NCI-H526 (cell line): ENCODE results near the gene DRAXIN.

Experiments
- DNase-seq, 2 experiments: peaks; one replicate each; lab custom pipeline; 2025; lab: John Stamatoyannopoulos, UW

DRAXIN gene, protein sequence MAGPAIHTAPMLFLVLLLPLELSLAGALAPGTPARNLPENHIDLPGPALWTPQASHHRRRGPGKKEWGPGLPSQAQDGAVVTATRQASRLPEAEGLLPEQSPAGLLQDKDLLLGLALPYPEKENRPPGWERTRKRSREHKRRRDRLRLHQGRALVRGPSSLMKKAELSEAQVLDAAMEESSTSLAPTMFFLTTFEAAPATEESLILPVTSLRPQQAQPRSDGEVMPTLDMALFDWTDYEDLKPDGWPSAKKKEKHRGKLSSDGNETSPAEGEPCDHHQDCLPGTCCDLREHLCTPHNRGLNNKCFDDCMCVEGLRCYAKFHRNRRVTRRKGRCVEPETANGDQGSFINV

GRCh38 chr1:11691302-11691914 is at the start of gene DRAXIN:
TSS of gene DRAXIN (plus strand) at chr1:11691710. CDS start at chr1:11706259, 14,549 bp downstream.
- peak in 1 of 2 experiments; percentile 78 for DNase-seq

DNA sequence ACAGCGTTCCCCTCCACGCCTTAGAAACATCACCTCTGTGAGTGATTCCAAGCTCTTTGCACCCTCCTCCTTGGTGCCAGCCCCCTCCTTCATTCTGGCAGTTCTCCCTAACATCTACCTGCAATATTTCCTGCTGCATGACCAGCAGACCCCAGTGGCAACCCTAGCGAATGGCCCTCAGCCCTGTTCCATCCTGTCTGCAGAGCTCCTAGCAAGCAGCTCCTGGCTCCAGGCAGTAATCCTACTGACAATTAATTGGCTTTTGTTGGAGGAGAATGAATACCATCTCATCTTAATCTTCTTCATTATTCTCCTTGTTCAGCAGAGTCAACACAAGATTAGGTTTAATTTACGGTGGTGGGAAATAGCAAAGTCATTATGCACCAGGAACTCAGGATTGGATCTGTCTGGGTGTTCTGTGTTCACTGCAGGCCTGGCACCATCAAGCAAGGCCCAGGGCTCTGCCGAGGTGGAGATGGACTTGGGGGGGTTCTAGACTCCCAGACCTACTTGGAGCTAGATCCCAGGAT is 49.7 kb upstream of the DRAXIN start:
- DNase-seq, result no peak

DNA sequence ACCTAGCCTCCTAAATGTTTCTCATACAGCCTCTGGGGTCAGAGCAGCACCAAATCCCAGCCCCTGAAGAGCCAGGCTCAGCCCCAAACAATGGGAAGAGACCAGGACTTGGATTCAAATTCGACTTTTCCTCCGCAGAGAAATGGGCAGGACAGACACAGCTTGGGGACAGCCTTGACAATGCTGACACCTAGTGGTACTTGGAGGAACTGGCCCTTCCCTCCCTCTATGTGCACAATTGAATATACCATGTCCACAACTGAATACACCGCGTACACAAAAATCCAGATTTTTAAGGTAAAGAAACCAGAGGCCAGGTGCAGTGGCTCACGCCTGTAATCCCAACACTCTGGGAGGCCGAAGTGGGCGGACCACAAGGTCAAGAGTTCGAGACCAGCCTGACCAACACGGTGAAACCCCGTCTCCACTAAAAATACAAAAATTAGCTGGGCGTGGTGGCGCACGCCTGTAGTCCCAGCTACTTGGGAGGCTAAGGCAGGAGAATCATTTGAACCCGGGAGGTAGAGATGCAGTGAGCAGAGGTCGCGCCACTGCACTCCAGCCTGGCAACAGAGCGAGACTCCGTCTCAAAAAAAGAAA is 49.0 kb upstream of the DRAXIN start:
- DNase-seq, result peak in 1 of 2 experiments; percentile 61

- no peak for DNase-seq
These were observed 47.7 kb upstream of the DRAXIN start for GRCh38 chr1:11643782-11644181.

DNA sequence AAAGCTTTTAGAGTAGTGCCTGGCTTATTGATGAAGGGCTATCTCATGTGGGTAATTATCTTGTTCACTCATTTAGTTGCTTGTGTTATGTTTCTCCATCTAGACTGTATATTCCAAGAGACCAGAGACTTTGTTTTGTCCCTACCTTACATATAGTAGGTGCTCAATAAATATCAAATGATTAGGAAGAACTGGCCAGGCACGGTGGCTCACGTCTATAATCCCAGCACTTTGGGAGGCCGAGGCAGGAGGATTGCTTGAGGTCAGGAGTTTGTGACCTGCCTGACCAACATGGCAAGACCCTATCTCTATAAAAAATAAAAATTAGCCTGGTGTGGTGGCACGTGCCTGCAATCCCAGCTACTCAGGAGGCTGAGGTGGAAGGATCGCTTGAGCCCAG is 46.2 kb upstream of the DRAXIN start:
- DNase-seq, result no peak

DNA sequence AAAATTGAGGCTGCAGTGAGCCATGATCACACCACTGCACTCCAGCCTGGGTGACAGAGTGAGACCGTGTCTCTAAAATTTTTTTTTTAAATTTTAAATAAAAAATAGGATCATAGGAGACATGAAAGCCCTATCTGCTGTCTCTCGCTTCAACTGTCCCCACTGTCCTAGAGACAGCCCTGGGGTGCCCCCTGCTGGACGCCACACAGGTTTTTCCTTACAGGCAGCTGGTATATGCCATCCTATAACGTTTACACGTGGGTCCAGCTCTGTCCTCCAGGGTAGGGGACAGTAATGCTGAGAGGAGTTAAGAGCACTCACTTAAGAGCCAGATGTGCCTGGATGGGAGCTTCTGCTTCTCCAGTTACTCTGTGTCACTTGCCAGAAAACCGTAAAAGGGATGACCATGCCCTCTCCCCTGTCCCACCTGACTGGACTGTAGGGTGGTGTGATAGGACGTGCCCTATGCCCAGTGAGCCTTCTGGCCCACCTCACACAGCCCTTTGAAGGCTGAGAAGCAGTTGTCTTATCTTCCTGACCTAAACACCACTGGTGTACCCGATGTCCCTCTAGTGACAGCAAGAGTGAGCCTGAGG is 45.7 kb upstream of the DRAXIN start:
- DNase-seq, result peak; percentile 61 to 80

GRCh38 chr1:11646317-11646716 is 45.2 kb upstream of the DRAXIN start:
- DNase-seq, result no peak

GRCh38 chr1:11647333-11647732 is 44.2 kb upstream of the DRAXIN start:
- DNase-seq, result no peak

- no peak for DNase-seq
These were observed 43.5 kb upstream of the DRAXIN start for GRCh38 chr1:11648039-11648438.

- peak in 1 of 2 experiments; percentile 45 for DNase-seq
These were observed 42.8 kb upstream of the DRAXIN start for GRCh38 chr1:11648732-11649158.

- no peak for DNase-seq
These were observed 42.3 kb upstream of the DRAXIN start for GRCh38 chr1:11649237-11649623.

GRCh38 chr1:11649624-11650330 is 41.7 kb upstream of the DRAXIN start:
- no peak for DNase-seq

DNA sequence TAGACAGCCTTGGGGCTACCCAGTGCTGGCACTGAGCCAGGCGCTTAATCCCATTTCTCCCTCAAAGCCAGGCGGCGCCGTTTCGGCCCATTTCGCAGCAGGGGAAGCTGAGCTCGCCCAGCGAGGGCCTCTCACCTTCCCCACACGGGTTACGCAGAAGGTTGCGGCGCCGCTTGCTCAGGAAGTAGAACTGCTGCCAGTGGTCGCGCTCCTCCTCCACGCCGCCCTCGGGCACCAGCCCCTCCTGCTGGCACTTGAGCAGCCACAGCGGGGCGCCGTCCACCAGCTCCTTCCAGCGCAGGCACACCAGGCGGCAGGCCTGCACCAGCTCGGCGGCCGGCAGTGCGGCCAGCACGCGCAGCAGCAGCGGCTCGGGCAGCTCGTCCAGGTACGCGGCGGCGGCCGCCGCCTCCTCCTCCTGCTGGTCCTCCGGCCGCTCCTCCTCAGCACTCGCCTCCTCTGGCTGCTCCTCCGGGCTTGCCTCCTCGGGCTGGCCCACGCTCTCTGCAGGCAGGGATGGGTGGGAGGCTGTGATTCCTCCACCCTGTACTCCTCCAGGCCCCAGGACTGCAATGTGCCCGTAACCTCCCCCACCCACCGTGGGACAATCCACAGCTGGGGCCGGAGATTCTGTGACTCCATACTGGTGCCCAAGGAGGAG is 41.0 kb upstream of the DRAXIN start:
- DNase-seq, result peak; percentile 43 to 89

DNA sequence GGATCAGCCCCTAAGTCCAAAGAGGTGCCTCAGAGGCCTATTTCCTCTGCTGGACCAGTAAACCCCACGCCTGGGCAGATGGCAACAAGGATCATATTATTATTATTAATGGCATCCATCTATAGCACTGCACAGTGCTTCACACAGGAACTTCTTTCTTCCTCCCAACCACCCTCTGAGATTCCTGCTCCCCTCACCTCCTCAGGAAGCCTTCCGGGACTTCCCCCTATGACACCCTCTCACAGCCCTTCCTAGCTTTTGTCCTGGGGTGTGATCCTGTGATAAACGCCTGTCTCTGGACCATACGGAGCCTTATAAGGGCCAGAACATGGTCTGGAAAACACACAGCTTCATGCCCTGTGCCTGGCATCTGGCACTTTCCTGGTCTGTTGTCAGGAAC is 40.5 kb upstream of the DRAXIN start:
- no peak for DNase-seq

DNA sequence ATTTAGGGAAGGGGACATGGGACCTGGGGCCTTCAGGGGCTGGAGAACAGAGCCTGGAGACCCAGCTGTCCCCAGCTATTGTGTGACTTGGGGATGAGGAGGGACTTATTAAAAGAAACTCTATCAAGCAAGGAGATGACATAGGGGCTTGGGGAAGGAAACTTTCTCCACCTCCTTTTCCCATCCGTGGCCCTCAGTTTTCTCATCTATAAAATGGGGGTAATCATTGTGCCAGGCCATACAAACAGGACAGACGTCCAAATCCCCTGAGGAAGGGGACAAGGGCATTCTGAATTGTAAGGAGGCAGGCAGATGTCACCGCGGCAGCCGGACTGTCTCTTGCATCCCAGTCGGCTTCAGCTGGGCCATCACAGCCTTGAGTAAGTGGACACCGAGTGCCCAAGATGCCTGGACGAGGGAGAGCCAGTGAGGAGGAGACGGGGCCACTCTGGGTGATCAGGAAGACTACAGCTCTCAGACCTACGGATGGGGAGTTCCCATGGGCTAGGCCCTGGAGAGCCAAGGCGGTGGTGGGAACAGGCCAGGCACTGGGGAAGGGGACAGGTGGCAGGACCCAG is 39.2 kb upstream of the DRAXIN start:
- DNase-seq, result no peak

- DNase-seq, result no peak
These were observed 38.2 kb upstream of the DRAXIN start for GRCh38 chr1:11653101-11653860.

- no peak for DNase-seq
These were observed 37.7 kb upstream of the DRAXIN start for GRCh38 chr1:11653861-11654136.

DNA sequence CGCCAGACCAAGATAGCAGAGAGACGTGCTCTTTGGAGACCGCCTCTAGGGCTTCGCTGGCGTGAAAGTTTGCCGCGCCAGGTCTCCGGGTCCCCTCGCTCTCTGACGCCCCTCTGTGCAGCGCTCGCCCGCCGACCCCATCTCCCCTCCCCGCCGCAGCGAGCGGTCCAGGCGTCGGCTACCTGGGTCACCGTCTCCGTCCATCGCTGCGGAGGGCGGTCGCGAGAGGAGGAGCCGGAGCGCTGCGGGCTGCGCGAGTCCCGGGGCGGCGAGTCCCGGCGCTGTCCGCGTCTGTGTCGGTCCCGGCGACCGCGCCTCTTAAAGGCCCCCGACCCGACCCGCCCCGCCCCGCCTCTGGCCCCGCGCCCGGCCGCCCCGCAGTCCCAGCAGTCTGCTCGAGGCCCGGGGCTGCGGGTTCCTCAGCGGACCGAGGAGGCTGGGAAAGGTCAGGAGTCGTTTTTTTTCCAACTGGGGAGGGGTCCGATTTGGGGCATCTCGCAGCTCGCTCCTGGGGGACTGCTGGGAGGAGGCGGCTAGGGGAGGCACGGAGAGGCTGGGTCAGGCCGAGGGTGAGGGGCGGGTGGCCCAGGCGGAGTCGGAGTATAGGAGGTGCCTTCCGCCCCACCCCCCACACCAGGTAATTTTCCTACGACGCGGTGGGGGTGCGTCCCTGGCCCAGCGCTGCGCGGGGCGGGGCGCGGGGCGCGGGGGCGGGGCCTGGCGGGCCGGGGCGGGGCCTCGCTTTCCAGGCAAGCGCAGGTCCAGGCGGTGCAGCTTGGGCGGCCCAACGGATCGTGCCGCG is 37.2 kb upstream of the DRAXIN start, which contains the start of the genes FBXO2 and FBXO44:
Gene FBXO2 (minus strand): TSS at position 293 of the 802 bp plus-strand sequence. CDS start 89 bp downstream, at position 204.
Gene FBXO44 (plus strand): TSS at position 741 of the 802 bp plus-strand sequence. CDS start 959 bp downstream, outside the sequence.
- DNase-seq, result peak in 1 of 2 experiments; percentile 61
